Stomach (tissue), 9 donors: Measurements from ENCODE around the gene B9D2. TPM values are rescaled to one million over a fixed set of nuclear protein-coding genes. Genes with fewer than 3 reads are reported as not detected.

Experiments used
- DNase-seq, 2 donors: peaks; one replicate each; pipeline versions ENCODE4 v3.0.0 to v3.0.0-alpha.2; 2013 to 2019
- H3K27ac ChIP-seq, 5 donors: fragments of 200-600 bp in 4 of 5; sonication (generic) in 4 of 5; one replicate each; pipeline ENCODE4 v1.5.1; 2013 to 2019; ENCODE audit warnings: mild to moderate bottlenecking in 1 of 5, moderate library complexity in 1 of 5
- H3K27me3 ChIP-seq, 3 donors: fragments of 200-600 bp; sonication (generic); one replicate each; pipeline ENCODE4 v1.5.1; 2017 to 2019; ENCODE audit warnings: mixed run types in 1 of 3
- H3K36me3 ChIP-seq, 4 donors: fragments of 200-600 bp; sonication (generic); 1 replicate in 3 of 4; 2 replicates in 1 of 4; pipeline ENCODE4 v1.5.1; 2016 to 2019
- H3K4me1 ChIP-seq, 4 donors: fragments of 200-600 bp; sonication (generic); one replicate each; pipeline ENCODE4 v1.5.1; 2016 to 2019
- H3K4me3 ChIP-seq, 4 donors: fragments of 200-600 bp; sonication (generic) in 3 of 4; one replicate each; pipeline ENCODE4 v1.5.1; 2016 to 2019; ENCODE audit warnings: mild to moderate bottlenecking in 1 of 4
- H3K9me3 ChIP-seq, 4 donors: fragments of 200-600 bp; sonication (generic); one replicate each; pipeline ENCODE4 v1.5.1; 2016 to 2019
- CTCF ChIP-seq, 7 experiments: fragments of 450-650 bp in 4 of 7; fragments of 200-600 bp in 3 of 7; sonication (generic) in 3 of 7; IDR thresholded peaks; one replicate each; pipeline ENCODE4 v1.5.1; 2016 to 2019; ENCODE audit warnings: antibody characterized with exemption in 7 of 7, control low read depth in 2 of 7, mild to moderate bottlenecking in 1 of 7
- EP300 ChIP-seq: sonication (generic); formaldehyde crosslinking; IDR thresholded peaks from one replicate; pipeline ENCODE4 v1.6.1; 2017; ENCODE audit warnings: antibody characterized with exemption
- POLR2A ChIP-seq, 4 donors: fragments of 450-650 bp; IDR thresholded peaks; one replicate each; pipeline ENCODE4 v1.6.1; 2016; ENCODE audit warnings: antibody characterized with exemption in 4 of 4, control low read depth in 2 of 4, mild to moderate bottlenecking in 1 of 4, moderate library complexity in 1 of 4
- POLR2AphosphoS5 ChIP-seq, 3 donors: sonication (generic); formaldehyde crosslinking; IDR thresholded peaks; one replicate each; pipeline ENCODE4 v1.6.1; 2016; ENCODE audit warnings: antibody characterized with exemption in 3 of 3
- WGBS, 5 donors: extraction: QIAGEN DNeasy Blood & Tissue Kit in 3 of 5; methylation state at CpG; one replicate each; pipeline versions ENCODE4 v1.1.5 to v1.1.7; 2013 to 2018; 5-methylcytosine and 5-hydroxymethylcytosine counted together
- intact Hi-C: fragments of 100-400 bp; cut with DNase I; formaldehyde crosslinking; loops from one replicate; pipeline ENCODE4 v1.15.1; 2023; ENCODE audit warnings: low total_unique reads
- polyA plus RNA-seq, 3 donors: library from polyadenylated mRNA; stranded (reverse); fragments of 200-250 nt; gene quantifications; one replicate each; pipeline ENCODE4 v1.2.3, GENCODE V29; 2013
- total RNA-seq, 5 donors: library from RNA; depleted of rRNA; stranded (reverse); fragments of >200 nt; gene quantifications; one replicate each; pipeline versions ENCODE4 v1.1.0 to v1.2.3, GENCODE V29; 2014 to 2016
- donor health status: healthy with polysubstance abuse.
- donor health status: Bipolar disorder and iron deficiency.
- donor health status: healthy.

Gene B9D2
- total and polyA plus RNA-seq, 8 donors: 0.58 to 20.3 (median 9.2) TPM; not detected in 1

DNA sequence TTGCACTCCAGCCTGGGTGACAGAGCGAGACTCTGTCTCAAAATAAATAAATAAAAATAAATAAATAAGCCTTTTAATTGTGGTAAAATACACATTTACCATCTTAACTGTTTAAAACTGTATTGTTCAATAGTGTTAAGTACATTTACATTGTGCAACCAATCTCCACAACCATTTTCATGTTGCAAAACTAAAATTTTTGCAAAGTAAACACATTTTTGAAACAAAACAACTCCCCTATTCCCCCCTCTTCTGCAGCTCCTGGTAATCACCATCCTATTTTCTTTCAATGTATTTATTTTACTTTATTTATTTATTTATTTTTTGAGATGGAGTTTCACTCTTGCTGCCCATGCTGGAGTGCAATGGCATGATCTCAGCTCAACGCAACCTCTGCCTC lies 5.8 kb upstream of the B9D2 start:
- intact Hi-C loops: no loop called here
- TF ChIP-seq EP300: no peak
- TF ChIP-seq POLR2AphosphoS5 (IDR thresholded peaks at IDR 0.05): no peak
- TF ChIP-seq POLR2A (IDR thresholded peaks at IDR 0.05): no peak
- Histone ChIP-seq H3K27me3 (no peaks in the 10 kb centered on the region), H3K4me3 (no peak overlapping the region), H3K36me3 (no peaks in the 10 kb centered on the region), H3K4me1 (peaks cover 24 to 49% (median 32%) of the 10 kb centered on the region in 4 donors), H3K9me3 (no peaks in the 10 kb centered on the region), H3K27ac (no peak overlapping the region)
- WGBS, 5 donors: 94 to 100% (median 98%) methylated on average over 2 of the region's 2 CpGs
- no peak for DNase-seq

GRCh38 chr19:41367848-41368301 lies 3.9 kb upstream of the B9D2 start:
- Histone ChIP-seq H3K9me3 (no peaks in the 10 kb centered on the region), H3K27me3 (no peaks in the 10 kb centered on the region), H3K4me3 (no peak overlapping the region), H3K4me1 (peaks cover 23 to 48% (median 32%) of the 10 kb centered on the region in 4 donors), H3K27ac (peak overlapping the region; percentile 49 to 82 (median 69)), H3K36me3 (no peaks in the 10 kb centered on the region)
- DNase-seq: peak in 1 of 2 donors; percentile 59
- peak in 1 of 3 donors; percentile 13 for TF ChIP-seq POLR2AphosphoS5 (IDR thresholded peaks at IDR 0.05)
- TF ChIP-seq EP300: no peak
- intact Hi-C loops: no loop called here
- 30 to 46% (median 34%) methylated on average over 6 of the region's 6 CpGs for WGBS, 5 donors

DNA sequence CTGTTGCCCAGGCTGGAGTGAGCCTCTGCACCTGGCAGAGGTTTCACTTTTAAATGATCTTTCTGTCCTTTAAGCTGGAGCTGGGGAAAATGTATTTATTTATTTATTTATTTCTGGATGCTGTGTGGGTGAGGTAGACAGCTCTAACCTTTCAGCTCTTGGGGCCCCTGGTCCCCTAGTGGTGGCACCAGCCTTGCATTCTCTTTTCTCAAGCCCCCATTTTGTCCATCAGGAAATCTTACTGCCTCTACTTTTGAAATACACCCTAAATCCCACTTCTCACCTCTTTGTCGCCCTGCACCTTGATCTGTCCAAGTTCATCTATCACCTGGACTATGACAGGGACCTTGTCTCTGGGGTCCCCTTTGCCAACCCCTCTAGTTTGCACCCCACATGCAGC lies 2.1 kb upstream of the B9D2 start:
- intact Hi-C loops: no loop called here
- 94 to 100% (median 96%) methylated on average over 1 of the region's 1 CpG for WGBS, 5 donors
- no peak for DNase-seq
- TF ChIP-seq POLR2A (IDR thresholded peaks at IDR 0.05) (no peak), EP300 (no peak), POLR2AphosphoS5 (IDR thresholded peaks at IDR 0.05) (no peak), CTCF (IDR thresholded peaks at IDR 0.05) (no peak)
- no peaks in the 10 kb centered on the region for H3K27me3 ChIP-seq
- H3K4me1 ChIP-seq: peaks cover 27 to 55% (median 37%) of the 10 kb centered on the region in 4 donors
- no peaks in the 10 kb centered on the region for H3K9me3 ChIP-seq
- H3K27ac ChIP-seq: no peak overlapping the region
- no peak overlapping the region for H3K4me3 ChIP-seq
- H3K36me3 ChIP-seq: no peaks in the 10 kb centered on the region

- peak overlapping the region; percentile 92 to 99 (median 95) for H3K27ac ChIP-seq
- no peak for DNase-seq
- intact Hi-C loops: no loop called here
- peaks cover 27 to 55% (median 37%) of the 10 kb centered on the region in 4 donors for H3K4me1 ChIP-seq
- WGBS, 5 donors: 74 to 78% (median 76%) methylated on average over 14 of the region's 14 CpGs
- H3K9me3 ChIP-seq: no peaks in the 10 kb centered on the region
- H3K27me3 ChIP-seq: no peaks in the 10 kb centered on the region
- no peak for TF ChIP-seq EP300
- no peak for TF ChIP-seq POLR2AphosphoS5 (IDR thresholded peaks at IDR 0.05)
- TF ChIP-seq POLR2A (IDR thresholded peaks at IDR 0.05): no peak
- TF ChIP-seq CTCF (IDR thresholded peaks at IDR 0.05): no peak
- peak overlapping the region; percentile 51 to 76 (median 66) for H3K4me3 ChIP-seq
- H3K36me3 ChIP-seq: no peaks in the 10 kb centered on the region
Observed at GRCh38 chr19:41364524-41365391, 809 bp upstream of the B9D2 start.

DNA sequence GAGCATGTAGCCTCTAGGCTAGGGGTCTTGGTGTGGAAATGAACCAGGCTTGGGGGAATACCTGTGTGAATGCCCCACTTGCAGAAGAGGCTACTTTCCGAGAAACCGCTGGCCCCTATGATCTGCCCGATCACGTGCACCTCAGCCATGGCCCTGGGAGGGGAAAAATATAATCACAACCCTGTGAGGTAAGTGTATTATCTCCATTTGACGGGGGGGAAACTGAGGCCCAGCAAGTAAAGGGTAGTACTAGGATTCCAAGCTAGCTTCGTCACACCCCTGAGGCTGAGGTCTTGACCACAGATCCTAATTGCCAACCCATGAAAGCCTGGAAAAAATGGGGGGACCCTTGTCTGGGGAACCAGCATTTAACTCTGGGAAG lies 587 bp downstream of the B9D2 start:
- H3K4me1 ChIP-seq: peaks cover 25 to 50% (median 33%) of the 10 kb centered on the region in 4 donors
- intact Hi-C loops: no loop called here
- H3K36me3 ChIP-seq: no peaks in the 10 kb centered on the region
- no peak for TF ChIP-seq POLR2AphosphoS5 (IDR thresholded peaks at IDR 0.05)
- 43 to 53% (median 45%) methylated on average over 6 of the region's 6 CpGs for WGBS, 5 donors
- no peaks in the 10 kb centered on the region for H3K9me3 ChIP-seq
- H3K27me3 ChIP-seq: no peaks in the 10 kb centered on the region
- peak overlapping the region; percentile 92 to 99 (median 95) for H3K27ac ChIP-seq
- DNase-seq: no peak
- peak overlapping the region; percentile 51 to 76 (median 66) for H3K4me3 ChIP-seq
